Neural crest cell (in vitro differentiated cells): ENCODE results near the gene IFNK. TPM values are rescaled to one million over a fixed set of nuclear protein-coding genes. Genes with fewer than 3 reads are reported as not detected.

Experiments
- DNase-seq: peaks from one replicate; pipeline ENCODE4 v3.0.0; 2021; ENCODE audit warnings: low read depth, mixed read lengths, low spot score
- H3K27ac Mint-ChIP-seq: one replicate; pipeline ENCODE4 v1.8.0; 2021; ENCODE audit warnings: mild to moderate bottlenecking, mixed read lengths; ENCODE audit not compliant: unreplicated experiment
- H3K27me3 Mint-ChIP-seq: 2 replicates; pipeline ENCODE4 v1.8.0; 2021; ENCODE audit warnings: low read depth, mild to moderate bottlenecking, mixed read lengths
- H3K36me3 Mint-ChIP-seq: 2 replicates; pipeline ENCODE4 v1.8.0; 2021; ENCODE audit warnings: low read depth, mild to moderate bottlenecking, mixed read lengths
- H3K4me1 Mint-ChIP-seq: 2 replicates; pipeline ENCODE4 v1.8.0; 2021; ENCODE audit warnings: mixed read lengths
- H3K4me3 Mint-ChIP-seq: one replicate; pipeline ENCODE4 v1.8.0; 2021; ENCODE audit warnings: mild to moderate bottlenecking, mixed read lengths
- H3K9me3 Mint-ChIP-seq: 2 replicates; pipeline ENCODE4 v1.8.0; 2021; ENCODE audit warnings: mixed read lengths
- CTCF ChIP-seq: fragments of 200-600 bp; sonication (generic); conservative IDR thresholded peaks from 2 replicates; pipeline ENCODE4 v1.5.0; 2021; ENCODE audit warnings: antibody characterized with exemption, mild to moderate bottlenecking
- total RNA-seq: library from RNA; stranded (reverse); gene quantifications from 2 replicates; pipeline ENCODE4 v1.2.1, GENCODE V29; 2021

The IFNK gene
- total RNA-seq, 1 donor from 2014 or later: not detected

- TF ChIP-seq CTCF: no peak
- no peaks in the 10 kb centered on the region for H3K27me3 Mint-ChIP-seq
- peaks cover 14% of the 10 kb centered on the region for H3K36me3 Mint-ChIP-seq
- no peaks in the 10 kb centered on the region for H3K9me3 Mint-ChIP-seq
- DNase-seq: no peak
- H3K27ac Mint-ChIP-seq: no peak overlapping the region
- H3K4me3 Mint-ChIP-seq: no peak overlapping the region
- peaks cover 14% of the 10 kb centered on the region for H3K4me1 Mint-ChIP-seq
These were observed 4.3 kb upstream of the IFNK start for GRCh38 chr9:27519466-27520465.

GRCh38 chr9:27520986-27521385, 3.1 kb upstream of the IFNK start:
- Mint-ChIP-seq H3K9me3 (no peaks in the 10 kb centered on the region), H3K4me1 (peaks cover 14% of the 10 kb centered on the region), H3K27me3 (no peaks in the 10 kb centered on the region), H3K4me3 (no peak overlapping the region), H3K27ac (no peak overlapping the region), H3K36me3 (peaks cover 19% of the 10 kb centered on the region)
- DNase-seq: no peak
- TF ChIP-seq CTCF: no peak

DNA sequence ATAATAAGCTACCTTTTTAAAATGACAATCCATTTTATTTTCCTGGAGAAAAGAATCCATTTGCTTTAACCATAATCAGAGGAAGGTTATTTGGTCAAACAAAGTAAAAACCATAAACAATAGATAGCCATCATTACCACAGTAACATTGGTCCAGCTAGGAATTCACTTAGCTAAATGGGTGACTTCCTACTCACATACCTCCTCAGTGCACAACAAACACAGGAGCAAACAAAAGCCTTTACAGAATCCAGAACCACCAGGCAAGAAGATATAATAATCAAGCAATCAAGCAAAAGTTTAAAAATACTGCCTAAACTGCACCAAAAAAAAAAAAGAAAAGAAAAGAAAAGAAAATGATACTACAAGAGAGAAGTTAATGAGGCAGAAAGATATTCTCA, 949 bp upstream of the IFNK start:
- no peaks in the 10 kb centered on the region for H3K27me3 Mint-ChIP-seq
- H3K27ac Mint-ChIP-seq: no peak overlapping the region
- peaks cover 17% of the 10 kb centered on the region for H3K36me3 Mint-ChIP-seq
- no peaks in the 10 kb centered on the region for H3K9me3 Mint-ChIP-seq
- DNase-seq: no peak
- H3K4me1 Mint-ChIP-seq: peaks cover 29% of the 10 kb centered on the region
- no peak for TF ChIP-seq CTCF
- no peak overlapping the region for H3K4me3 Mint-ChIP-seq

GRCh38 chr9:27527702-27528075, 3.6 kb downstream of the IFNK start:
- peak overlapping the region; percentile 98 for H3K4me3 Mint-ChIP-seq
- H3K4me1 Mint-ChIP-seq: peaks cover 50% of the 10 kb centered on the region
- H3K27ac Mint-ChIP-seq: peak overlapping the region; percentile 96
- no peak for TF ChIP-seq CTCF
- no peaks in the 10 kb centered on the region for H3K27me3 Mint-ChIP-seq
- DNase-seq: no peak
- peaks cover 10% of the 10 kb centered on the region for H3K36me3 Mint-ChIP-seq
- no peaks in the 10 kb centered on the region for H3K9me3 Mint-ChIP-seq

- H3K4me3 Mint-ChIP-seq: peak overlapping the region; percentile 98
- peak overlapping the region; percentile 96 for H3K27ac Mint-ChIP-seq
- peaks cover 10% of the 10 kb centered on the region for H3K36me3 Mint-ChIP-seq
- peaks cover 52% of the 10 kb centered on the region for H3K4me1 Mint-ChIP-seq
- H3K9me3 Mint-ChIP-seq: no peaks in the 10 kb centered on the region
- DNase-seq: peak; percentile 57
- H3K27me3 Mint-ChIP-seq: no peaks in the 10 kb centered on the region
- TF ChIP-seq CTCF: no peak
These were observed 4.2 kb downstream of the IFNK start for GRCh38 chr9:27528076-27528885.
